TTC549 (cell line): ENCODE results near the gene NT5C.
"Not testable (repeated sequence)": the region's sequence is repeated elsewhere in the genome, so short reads cannot be mapped to it uniquely, and the experiment has no call there.

Experiments
- FAIRE-seq: peaks from 2 replicates; lab custom pipeline; 2012; peaks lifted over from hg19 to GRCh38; lab: Jason Lieb, UNC

NT5C gene

DNA sequence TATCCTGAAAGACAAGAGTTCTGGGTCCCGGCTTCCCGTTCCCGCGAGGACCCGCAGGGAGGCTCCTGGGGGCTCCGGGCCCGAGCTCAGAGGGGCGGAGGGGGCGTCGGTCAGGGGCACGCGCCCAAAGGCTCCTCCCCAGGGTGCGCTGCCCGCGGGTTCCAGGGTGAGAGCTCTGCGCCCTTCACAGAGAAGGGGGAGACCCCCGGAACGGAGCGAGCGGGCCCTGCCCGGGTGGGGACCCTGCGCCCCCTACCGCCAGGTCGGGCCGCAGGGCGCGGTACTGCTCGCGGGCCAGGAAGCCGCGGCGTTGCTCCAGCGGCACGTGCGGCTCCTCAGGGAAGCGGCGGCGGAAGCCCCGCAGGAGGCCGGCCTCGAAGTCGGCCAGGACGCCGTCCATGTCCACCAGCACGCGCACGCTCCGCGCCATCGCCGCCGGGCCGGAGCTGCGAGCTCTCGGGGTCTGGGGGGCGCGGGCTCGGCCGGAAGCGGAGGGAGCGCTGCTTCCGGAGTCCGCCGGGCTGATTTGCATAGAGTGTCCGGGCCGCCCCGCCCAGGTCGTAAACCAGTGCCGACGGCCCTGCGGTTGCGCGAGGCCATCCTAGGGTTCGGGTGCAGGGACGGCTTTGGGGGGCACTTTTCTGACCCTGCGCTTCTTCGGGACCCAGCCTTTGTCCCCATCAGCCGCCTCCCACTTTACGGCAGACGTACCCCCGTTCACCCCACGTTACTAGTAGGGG, at the start of gene NT5C:
TSS of gene NT5C (minus strand) at position 465 of the 740 bp plus-strand sequence. CDS start at position 430, 35 bp downstream.
- FAIRE-seq = no peak

DNA sequence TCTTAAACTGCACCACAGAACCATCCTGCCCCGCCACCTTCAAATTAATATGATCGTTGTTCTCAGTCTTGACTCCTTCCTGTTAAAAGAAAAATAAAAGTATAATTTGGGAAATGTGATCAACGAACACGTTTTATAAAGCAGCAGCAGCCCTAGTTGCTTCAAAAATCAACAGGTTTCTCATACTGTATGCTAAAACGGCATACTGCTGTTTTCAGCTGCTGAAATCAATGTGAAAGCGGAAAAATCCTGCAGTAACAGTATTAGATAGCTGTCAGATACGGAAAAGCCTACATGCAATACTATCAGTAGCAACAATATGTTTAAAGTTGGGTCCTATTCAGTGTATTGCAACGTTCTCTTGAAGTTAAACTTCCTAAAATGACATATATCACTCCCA, 49.6 kb upstream of the NT5C start:
- FAIRE-seq = no peak

DNA sequence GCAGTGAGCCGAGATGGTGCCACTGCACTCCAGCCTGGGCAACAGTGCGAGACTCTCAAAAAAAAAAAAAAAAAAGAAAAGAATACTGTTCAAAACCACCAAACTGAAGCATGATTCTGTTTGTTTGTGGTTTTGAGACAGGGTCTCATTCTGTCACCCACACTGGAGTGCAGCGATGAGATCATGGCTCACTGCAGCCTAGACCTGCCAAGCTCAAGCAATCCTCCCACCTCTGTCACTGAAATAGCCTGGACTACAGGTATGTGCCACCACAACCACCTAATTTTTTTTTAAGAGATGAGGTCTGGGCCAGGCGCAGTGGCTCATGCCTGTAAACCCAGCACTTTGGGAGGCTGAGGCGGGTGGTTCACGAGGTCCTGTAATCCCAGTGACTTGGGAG, 46.9 kb upstream of the NT5C start:
- FAIRE-seq = no peak

DNA sequence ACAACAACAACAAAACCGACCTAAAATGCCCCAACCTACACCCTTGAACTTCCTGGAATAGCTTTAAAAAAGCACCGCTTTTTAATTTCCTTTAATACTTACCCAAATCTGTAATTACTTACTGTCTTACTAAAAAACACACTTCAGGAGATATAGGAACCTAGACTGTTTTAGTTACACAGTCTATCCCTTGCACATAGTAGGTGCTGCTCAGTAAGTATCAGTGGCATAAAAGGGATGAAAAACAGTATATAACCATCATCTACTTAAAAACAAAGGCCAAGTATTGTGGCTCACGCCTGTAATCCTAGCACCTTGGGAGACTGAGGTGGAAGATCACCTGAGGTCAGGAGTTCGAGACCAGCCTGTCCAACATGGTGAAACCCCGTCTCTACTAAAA, 45.1 kb upstream of the NT5C start:
- no peak for FAIRE-seq

DNA sequence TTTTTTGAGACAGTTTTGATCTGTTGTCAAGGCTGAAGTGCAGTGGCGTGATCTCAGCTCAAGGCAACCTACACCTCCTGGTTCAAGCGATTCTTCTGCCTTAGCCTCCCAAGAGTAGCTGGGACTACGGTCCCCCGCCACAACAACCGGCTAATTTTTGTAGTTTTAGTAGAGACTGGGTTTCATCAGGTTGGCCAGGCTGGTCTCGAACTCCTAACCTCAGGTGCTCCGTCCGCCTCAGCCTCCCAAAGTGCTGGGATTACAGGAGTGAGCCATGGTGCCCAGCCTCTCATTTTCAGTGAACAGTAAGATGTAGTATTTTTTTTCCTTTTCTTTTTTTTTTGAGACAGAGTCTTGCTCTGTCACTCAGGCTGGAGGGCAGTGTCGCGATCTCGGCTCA, 43.5 kb upstream of the NT5C start:
- no peak for FAIRE-seq

DNA sequence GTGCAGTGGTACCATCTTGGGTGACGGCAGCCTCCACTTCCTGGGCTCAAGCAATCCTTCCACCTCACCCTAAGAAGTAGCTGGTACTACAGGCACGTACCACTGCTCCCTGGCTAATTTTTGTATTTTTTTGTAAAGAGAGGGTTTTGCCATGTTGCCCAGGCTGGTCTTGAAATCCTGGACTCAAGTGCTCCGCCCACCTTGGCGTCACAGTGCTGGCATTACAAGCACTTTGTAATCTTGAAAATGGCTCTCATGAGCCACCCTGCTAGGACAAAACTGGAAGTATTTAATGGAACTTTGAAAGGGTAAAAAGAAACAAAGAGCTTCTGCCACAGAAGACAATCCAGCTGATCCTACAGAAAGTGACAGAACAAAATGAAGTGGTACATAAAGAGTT, 42.0 kb upstream of the NT5C start:
- no peak for FAIRE-seq

DNA sequence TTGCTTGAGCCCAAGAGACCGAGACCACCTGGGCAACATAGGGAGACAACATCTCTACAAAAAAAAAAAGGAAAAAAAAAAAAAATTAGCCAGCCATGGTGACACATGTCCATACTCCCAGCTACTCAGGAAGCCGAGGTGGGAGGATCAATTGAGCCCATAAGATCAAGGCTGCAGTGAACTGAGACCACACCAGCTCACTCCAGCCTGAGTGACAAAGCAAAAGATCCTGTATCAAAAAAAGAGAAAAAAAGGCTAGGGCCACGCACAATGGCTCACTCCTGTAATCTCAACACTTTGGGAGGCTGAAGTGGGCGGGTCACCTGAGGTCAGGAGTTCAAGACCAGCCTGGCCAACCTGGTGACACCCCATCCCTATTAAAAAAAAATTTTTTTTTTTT, 37.5 kb upstream of the NT5C start:
- no peak for FAIRE-seq

DNA sequence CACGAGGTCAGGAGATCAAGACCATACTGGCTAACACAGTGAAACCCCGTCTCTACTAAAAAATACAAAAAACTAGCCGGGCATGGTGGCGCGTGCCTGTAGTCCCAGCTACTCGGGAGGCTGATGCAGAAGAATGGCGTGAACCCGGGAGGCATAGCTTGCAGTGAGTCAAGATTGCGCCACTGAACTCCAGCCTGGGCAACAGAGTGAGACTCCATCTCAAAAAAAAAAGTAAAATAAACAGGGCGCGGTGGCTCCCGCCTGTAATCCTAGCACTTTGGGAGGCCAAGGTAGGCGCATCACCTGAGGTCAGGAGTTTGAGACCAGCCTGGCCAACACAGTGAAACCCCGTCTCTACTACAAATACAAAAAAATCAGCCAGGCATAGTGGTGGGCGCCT, 33.1 kb upstream of the NT5C start:
- not testable (repeated sequence) for FAIRE-seq

DNA sequence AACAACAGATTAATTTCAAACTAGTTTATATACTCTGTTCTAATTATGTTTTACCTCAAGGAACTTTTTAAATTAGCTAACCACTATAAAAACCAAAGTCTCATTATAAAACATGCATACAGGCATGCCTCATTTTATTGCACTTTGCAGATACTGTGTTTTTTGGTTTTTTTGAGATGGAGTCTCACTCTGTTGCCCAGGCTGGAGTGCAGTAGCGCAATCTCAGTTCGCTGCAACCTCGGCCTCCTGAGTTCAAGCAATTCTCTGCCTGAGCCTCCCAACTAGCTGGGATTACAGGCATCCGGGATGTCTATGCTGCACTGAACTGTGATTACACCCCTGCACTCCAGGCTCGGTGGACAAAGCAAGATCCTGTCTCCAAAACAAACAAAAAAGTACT, 31.5 kb upstream of the NT5C start:
- no peak for FAIRE-seq

DNA sequence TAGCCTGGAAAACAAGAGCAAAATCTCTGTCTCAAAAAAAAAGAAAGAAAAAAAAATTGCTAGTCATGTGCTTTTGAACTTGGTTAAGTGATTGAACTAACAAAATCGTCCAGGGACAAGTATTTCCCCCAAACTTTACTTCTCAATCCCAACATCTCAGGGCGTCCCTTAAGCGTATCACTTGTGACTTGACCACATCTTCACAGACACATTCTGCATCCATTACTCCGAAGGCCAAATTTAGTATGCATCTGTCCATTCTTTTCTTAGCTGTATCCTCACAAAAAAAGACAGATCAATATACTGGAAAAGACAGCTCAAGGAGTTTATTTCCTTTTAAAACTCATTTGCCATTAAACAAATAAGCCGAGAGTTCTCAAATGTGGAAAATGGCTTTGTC, 28.7 kb upstream of the NT5C start:
- FAIRE-seq = no peak

DNA sequence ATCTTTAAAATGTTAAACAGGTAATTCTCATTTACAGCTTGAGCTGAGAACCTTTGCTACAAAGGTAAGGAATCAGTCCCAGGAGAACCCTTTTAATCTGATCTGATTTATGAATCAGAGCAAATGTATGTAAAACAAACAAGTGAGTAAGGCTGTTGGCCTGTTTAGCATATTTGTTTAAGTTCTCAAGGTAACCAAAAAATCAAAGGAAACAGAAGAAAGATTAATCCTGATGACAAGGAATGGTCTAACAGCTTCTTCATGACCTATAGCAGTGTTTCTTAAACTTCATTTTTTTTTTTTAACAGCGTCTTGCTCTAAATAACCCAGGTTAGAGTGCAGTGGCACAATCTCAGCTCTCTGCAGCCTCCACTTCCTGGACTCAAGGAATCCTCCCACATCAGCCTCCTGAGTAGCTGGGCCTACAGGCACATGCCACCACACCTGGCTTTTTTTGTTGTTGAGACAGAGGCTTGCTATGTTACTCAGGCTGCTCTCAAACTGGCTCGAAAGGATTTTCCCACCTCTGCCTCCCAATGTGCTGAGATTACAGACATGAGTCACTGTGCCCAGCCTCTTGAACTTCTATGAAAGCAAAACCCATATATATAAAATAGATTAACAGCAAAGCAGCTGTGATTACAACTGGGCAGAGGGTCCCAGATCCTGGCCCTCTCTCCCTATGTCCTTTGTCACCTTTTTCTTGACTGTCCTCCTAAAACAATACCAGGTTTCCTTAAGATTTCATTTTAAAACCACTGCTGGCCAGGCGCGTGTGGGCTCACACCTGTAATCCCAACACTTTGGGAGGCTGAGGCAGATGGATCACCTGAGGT, 27.9 kb upstream of the NT5C start:
- no peak for FAIRE-seq

DNA sequence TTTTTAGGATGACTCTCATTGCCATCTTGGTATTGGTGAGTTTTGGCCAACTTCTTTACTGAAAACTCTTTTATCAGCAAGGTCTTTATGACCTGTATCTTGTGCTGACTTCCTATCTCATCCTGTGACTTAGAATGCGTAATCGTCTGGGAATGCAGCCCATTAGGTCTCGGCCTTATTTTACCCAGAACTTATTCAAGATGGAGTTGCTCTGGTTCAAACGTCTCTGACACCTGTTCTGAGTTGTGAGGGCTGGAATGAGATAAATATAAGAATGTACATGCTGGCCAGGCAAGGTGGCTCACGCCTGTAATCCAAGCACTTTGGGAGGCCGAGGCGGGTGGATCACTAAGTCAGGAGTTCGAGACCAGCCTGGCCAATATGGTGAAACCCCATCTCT, 26.9 kb upstream of the NT5C start:
- FAIRE-seq = not testable (repeated sequence)

DNA sequence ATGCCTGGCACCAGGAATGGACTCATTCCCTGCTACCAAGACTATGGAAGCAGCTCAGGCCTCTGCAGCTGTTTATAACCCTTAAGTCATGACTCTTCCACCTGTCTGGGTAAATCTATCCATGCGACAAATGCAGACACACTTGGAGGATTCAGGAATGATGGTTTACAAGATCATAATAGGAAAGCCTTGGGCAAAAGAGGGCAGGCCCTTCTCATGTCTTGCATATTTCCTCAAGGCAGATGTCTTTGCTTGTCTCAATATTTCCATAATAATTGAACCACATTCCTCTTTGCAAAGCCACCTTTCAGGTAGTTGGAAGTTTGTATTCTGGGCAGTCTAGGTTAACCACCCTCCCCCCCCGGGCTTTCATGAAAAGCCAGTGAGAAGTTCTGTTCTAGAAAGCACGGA, 23.7 kb upstream of the NT5C start:
- no peak for FAIRE-seq

DNA sequence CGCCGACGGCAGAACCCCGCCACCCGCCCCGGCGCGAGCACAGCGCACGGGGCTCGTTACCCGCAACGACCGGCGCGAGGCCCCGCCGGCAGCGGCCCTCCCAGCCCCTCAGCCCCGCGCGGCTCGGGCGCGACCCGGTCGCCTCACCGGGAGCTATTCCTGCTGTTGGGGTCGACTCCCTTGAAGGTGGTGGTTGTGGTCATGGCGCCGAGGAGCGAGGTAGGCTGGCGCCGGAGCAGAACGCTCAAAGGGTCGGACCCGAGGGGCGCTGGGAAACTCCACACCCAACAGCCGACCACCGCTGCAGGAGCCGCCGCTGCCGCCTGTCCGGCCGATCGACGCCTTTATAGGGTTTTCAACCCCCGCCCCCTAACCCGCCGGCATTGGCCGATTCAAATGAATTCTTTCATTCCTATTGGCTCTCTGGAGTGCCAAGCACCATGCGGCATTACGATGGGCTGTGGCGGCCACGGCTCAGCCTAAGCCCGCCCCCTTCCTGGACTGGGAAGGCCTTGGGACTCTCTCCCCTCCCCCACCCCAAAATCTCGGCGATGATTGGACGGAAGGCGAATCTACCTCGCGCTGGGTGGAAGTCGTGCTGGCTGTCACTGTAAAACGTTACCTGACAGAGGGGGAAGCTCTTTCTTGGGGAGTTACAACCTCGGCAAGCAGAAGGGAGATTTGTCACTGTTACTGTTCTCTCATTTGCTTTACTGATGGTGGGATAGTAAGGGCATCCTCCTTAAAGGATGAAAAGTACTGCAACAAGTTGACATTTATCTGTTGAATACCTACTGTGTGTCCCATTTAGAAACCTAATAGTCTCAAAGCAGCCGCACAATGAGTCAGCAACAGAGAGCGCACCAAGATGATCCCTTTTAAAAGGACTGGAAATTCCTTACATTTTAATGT, 22.9 kb upstream of the NT5C start, which contains the start of gene JPT1:
TSS of gene JPT1 (minus strand) at position 318 of the 912 bp plus-strand sequence. CDS start at position 203, 115 bp downstream.
- FAIRE-seq = peak; percentile 81

DNA sequence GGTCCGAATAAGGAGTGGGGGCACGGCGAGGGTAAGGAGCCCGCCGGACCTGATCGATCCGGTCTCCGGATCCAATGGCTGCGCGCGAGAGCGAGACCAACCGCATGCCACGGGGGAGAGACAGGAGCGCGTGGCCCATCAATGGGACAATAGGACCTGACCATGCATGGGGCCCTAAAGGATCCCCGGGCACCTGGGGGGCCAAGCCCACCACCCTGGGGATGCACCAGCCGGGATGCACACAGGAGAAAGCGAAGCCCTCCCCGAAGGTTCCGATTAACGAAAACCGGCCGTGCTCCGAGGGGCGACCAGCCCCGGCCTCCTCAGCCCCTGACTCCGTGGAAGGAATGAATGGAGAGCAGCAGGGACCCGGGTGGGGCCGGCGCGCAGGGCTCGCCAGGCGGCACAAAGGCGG, 22.2 kb upstream of the NT5C start:
- FAIRE-seq = no peak

DNA sequence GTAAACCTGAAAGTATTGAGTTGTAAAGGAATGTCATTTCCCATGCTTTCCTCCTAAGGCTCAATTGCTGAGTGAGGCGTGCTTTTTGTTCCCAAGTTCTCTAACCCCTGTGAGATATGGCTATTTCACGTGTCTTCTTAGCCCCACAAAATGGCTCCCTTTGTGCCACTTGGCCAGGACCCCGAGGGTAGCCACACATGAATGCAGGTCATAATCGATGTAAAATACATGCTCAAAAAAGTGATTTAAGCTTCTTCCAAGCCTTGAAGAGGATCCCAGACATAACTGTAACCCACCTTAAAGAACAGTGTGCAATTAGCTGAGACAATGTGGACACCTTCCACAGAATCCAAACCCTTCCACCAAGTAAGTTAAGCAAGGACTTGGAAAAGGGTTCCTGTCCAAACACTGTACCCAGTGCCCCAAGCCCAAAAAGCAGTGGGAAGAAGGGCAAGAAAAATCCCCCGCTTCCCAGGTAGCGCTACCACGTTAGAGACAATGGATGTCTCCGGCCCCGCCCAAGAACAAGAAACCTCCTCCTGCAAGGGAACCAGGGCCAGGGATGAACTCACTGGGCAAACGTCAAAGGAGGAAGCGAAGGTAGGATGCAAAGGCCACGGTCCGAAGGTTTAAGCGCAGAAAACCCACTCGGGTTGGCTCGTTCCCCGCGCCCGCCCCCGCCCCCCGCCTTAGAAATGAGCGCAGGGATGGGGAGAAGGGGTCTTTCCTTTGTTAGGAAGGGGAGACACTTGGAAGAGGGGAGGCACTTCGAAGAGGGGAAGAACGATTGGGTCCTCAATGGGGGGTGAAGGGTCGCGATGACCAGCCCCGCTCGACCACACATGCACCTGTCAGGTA, 21.6 kb upstream of the NT5C start:
- no peak for FAIRE-seq

DNA sequence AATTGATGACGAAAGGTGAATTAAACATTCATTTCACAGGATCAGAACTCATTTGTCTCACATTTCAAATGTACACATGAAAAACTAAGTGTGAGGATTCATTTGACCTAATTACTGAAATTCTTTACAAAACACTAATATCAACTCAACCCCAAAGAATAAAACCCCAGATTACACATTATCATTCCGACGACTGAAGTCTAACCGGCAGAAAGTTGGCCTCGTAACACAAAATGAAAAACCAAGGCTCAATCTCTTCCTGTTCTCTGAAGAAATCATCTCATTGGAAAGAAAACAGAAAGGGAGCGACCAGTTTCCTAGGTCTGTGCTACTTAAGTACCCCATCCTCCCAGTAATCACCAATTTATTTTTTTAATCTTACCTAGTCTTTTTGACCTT, 21.0 kb upstream of the NT5C start:
- no peak for FAIRE-seq

DNA sequence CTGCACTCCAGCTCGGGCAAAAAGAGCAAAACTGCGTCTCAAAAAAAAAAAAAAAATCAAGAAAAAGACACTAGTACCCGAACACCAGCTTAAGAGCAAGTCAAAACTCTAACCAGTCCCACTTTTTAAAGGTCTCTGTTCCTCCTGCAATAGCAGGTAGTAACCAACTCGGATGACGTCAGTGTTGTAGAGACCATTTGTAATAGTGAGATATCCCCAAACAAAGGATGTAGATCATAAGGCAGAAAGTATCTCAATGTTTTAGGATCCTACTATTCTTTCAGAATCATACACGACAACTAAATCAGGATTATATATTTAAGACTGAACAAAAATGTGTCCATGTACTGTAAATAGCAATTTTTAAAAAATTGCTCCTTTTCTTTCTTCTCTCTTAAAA, 20.4 kb upstream of the NT5C start:
- no peak for FAIRE-seq

DNA sequence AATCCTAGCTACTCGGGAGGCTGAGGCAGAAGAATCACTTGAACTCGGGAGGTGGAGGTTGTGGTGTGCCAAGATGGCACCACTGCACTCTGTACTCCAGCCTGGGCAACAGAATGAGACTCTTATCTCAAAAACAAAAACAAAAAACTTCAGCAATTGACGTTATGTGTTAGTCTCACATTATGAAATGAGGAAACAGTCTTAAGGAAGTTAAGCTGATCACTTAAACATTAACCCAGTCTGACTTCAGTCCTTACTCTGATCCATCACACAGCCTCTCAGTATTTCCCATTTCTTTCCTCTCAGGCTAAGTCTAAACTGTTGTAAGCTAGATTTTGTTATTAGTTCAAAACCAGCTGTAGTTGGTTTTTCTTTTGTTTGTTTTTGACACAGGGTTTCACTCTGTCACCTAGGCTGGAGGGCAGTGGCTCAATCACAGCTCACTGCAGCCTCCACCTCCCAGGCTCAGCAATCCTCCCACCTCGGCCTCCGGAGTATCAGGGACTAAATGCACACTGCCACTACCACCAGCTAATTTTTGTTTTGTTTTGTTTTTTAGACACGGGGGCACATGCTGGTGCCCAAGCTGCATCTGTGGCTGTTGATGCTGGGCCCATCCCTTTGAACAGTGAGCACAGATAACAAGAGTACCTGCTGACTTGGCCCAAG, 16.5 kb upstream of the NT5C start:
- FAIRE-seq = no peak

DNA sequence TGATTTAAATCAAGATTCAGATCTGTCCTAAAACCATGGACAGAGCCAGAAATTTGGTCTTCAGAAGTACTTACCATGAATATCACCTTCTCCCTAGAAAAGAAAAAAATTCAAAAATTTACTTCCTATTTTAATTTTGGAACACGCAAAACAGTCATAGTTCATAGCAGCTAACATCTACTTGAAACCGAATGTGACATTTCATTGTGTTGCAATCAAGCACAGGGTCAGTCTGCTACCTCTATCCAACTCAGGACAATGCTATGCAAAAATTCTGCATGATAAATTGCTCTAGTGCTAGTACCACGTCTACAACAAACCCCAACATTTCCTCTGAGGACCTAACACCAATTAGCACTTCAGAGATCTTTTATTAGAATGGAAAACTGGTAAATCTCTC, 15.1 kb upstream of the NT5C start:
- no peak for FAIRE-seq
